ENCODE data around the gene SLC27A3. TPM values are rescaled to one million over a fixed set of nuclear protein-coding genes. Genes with fewer than 3 reads are reported as not detected.

SLC27A3 gene
- total and polyA plus RNA-seq, 10 of the 15 experiments (the other 5 are each of a cell fraction or from before 2014, with no cell fraction given): 2.6 to 18.1 (median 8.3) TPM

GRCh38 chr1:153779781-153780541, 4.8 kb downstream of the SLC27A3 start:
- in situ Hi-C loops (cut with MboI) (no loop called here), intact Hi-C loops (cut with micrococcal nuclease; ENCODE audit: unreplicated experiment) (no loop called here)
- TF ChIP-seq POLR2AphosphoS5 (IDR thresholded peaks at IDR 0.05; ENCODE audit: low read length) (no peak), PRDM15 (CRISPR knock-in tag; IDR thresholded peaks at IDR 0.05) (no peak), ETV6 (conservative IDR thresholded peaks at IDR 0.05 in 1 of 2, IDR thresholded peaks at IDR 0.05 in 1 of 2; ENCODE audit: borderline replicate concordance in 1 of 2, low read depth in 1 of 2) (no peak)
- Histone ChIP-seq H3K9ac (ENCODE audit: control insufficient read depth, insufficient read depth, low read length) (no peak overlapping the region), H3K27ac (ENCODE audit: control insufficient read depth, insufficient read depth) (no peak overlapping the region), H3K4me1 (ENCODE audit: control insufficient read depth, insufficient read depth, low read length) (peaks cover 12% of the 10 kb centered on the region), H3K9me3 (replicated peaks; ENCODE audit: control insufficient read depth, insufficient read depth, low read length) (no peaks in the 10 kb centered on the region), H3K4me3 (no peak overlapping the region), H3K4me2 (ENCODE audit: control insufficient read depth, insufficient read depth) (no peak overlapping the region), H4K20me1 (ENCODE audit: control insufficient read depth, insufficient read depth) (no peaks in the 10 kb centered on the region), H3K79me2 (ENCODE audit: control insufficient read depth, insufficient read depth, low read length) (no peaks in the 10 kb centered on the region), H3K36me3 (ENCODE audit: control insufficient read depth in 2 of 2, insufficient read depth in 2 of 2, low read length in 1 of 2) (no peaks in the 10 kb centered on the region), H3K27me3 (replicated peaks in 1 of 2; ENCODE audit: control insufficient read depth in 2 of 2, insufficient read depth in 2 of 2, low read length in 1 of 2) (no peaks in the 10 kb centered on the region), H2AFZ (ENCODE audit: control insufficient read depth, low read depth, low read length) (no peak overlapping the region)
- DNase-seq (ENCODE audit: low read depth, low spot score): no peak
- 78% methylated on average over 17 of the region's 17 CpGs for WGBS (ENCODE audit: insufficient coverage, insufficient replicate concordance, low lambda C conversion rate, missing lambda C conversion rate)
- ChIA-PET POLR2A (no interaction called here), CTCF (no interaction called here), SMC1A (ENCODE audit: uncharacterized antibody, unreplicated experiment) (no interaction called here), RAD21 (ENCODE audit: unreplicated experiment) (no interaction called here)
- no peak for FAIRE-seq
- no TSS peak for BruUV-seq (replicated peaks)
- ATAC-seq: no peak

Data from GM12878 (cell line).